Left lobe of liver (tissue), 2 donors: Measurements from ENCODE around the gene MYOD1. TPM values are rescaled to one million over a fixed set of nuclear protein-coding genes. Genes with fewer than 3 reads are reported as not detected.

Source experiments
- ATAC-seq: fragments of 200-7000 bp; cut with Tn5 transposase; one replicate; pipeline ENCODE4 v1.9.1; 2020; ENCODE audit warnings: mild to moderate bottlenecking, moderate library complexity
- DNase-seq: peaks from one replicate; pipeline ENCODE4 v3.0.0-alpha.2; 2020; ENCODE audit warnings: low spot score
- total RNA-seq: library from RNA; stranded (reverse); gene quantifications from one replicate; pipeline ENCODE4 v1.2.1, GENCODE V29; 2021
- donor health status: DM: no; HTN: no; CAD: no; lungs with moderate emphysema.
- donor health status: DM: no; HTN: yes; CAD: no.

MYOD1 gene
- total RNA-seq, 1 donor from 2014 or later: not detected

DNA sequence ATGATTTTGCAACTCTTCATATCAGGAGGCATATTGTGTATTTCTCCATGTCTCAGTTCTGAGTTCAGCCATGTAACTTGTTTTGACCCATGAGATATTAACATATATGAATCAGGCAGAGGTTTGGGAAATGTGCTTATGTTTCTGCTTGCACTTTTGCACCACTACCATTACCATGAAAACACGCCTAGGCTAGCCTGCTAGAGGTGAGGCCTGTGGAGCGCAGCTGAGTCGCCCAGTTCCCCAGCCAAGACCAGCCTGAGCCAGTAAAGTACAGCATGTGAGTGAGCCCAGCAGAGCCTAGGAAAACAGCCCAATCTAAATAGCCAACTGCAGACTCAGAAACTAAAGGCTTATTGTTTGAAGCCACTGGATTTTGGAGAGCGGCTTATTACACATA lies 18.4 kb upstream of the MYOD1 start:
- ATAC-seq (no peak), DNase-seq (no peak)

DNA sequence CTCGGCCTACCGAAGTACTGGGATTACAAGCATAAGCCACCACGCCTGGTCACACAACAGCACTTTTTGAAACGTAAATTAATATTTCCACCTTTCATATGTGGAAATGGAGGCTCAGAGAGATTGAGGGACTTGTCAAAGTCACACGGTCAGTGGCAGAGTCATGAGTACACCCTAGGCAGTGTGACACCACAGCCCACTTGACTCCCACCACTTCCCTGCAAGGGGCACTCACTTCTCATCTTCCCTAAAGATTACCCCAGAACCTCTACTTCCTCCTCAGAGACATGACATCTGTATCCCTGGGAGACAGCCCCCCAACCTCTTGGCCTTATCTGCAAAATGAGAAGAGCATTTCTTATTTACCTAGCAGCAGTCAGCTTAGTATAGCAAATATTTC lies 16.5 kb upstream of the MYOD1 start:
- ATAC-seq (no peak), DNase-seq (no peak)

DNA sequence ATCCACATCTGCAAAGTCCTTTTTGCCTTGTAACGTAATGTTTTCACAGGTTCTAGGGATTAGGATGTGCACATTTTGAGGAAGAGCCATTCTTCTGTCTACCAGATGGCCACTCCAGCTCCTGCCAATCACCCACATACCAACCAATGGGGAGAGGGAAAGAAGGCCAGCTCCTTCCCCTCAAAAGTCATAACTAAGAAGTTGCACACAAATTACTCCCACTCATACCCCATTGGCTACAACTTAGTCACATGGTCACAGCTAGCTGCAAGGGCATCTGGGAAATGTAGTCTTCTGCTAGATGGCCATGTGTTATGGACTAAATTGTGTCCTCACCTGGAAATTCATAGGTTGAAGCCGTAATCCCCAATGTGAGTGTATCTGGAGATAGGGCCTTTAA lies 15.4 kb upstream of the MYOD1 start:
- no peak for DNase-seq
- no peak for ATAC-seq

GRCh38 chr11:17707830-17708229 lies 11.5 kb upstream of the MYOD1 start:
- ATAC-seq: no peak
- no peak for DNase-seq

DNA sequence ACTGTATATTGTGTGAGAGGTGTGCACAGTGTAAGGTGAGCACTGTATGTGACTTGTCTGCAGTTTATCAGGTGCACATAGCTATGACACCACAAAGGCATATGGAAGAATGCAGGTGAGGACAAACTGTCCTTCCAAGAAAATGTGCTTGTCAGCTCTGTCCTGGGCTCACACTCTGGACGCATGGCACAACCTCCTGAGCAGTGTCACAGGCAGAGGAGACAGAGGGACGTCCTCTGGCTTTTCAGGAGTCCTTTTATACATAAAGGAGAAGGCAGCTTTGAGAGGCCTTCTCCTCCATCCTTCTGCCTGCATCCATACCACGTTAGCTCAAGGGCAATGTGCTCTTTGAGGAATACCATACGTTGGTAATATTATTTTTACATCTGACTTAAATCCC lies 7.5 kb upstream of the MYOD1 start:
- DNase-seq (no peak), ATAC-seq (no peak)

GRCh38 chr11:17713851-17714250 lies 5.5 kb upstream of the MYOD1 start:
- DNase-seq (no peak), ATAC-seq (no peak)

DNA sequence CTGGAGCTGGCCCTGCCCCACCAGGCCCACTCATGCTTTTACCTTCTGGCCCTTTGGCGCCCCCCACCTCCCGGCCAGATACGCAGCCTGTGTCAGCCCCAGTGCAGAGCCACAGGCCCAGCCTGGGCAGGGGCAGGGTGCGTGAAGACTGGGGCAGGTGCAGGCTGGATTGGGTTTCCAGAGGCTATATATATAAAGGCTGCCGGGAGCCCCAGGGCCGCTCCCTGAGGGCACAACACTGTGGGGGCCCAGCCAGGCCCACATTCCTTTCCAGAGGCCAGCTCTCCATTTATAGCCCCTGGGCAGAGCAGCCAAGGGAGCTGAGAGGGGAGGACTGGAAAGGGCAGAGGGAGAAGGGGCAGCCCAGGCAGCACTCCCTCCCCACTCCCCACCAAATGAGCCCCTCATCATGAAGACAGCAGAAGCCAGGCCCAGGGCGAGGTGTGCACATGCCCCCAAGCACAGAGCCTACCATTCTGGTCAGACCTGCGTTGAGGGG lies 5.0 kb upstream of the MYOD1 start:
- DNase-seq: no peak
- no peak for ATAC-seq

GRCh38 chr11:17714870-17715269 lies 4.5 kb upstream of the MYOD1 start:
- DNase-seq (no peak), ATAC-seq (no peak)

GRCh38 chr11:17716807-17717206 lies 2.6 kb upstream of the MYOD1 start:
- no peak for ATAC-seq
- DNase-seq: no peak

DNA sequence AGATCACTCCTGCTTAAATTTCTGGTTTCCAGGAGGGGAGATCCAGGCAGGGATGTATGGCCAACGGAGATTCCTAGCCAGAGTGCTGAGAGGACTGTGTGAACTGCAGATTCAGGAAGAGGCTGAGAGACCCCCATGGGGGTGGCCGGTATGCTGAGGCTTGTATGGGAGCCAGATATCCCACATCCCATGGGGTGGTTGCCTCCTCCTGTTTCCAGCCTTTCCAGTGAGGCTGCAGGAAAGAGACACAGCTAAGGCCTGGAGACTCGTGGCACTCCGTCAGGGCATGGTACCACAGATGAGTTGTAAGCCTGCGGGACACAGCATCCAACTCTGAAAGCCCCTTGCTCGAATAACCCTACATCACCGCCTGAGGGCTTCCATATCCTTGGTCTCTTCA lies 1.4 kb upstream of the MYOD1 start:
- ATAC-seq: no peak
- DNase-seq: no peak

GRCh38 chr11:17718510-17718962 lies 835 bp upstream of the MYOD1 start:
- no peak for ATAC-seq
- no peak for DNase-seq

DNA sequence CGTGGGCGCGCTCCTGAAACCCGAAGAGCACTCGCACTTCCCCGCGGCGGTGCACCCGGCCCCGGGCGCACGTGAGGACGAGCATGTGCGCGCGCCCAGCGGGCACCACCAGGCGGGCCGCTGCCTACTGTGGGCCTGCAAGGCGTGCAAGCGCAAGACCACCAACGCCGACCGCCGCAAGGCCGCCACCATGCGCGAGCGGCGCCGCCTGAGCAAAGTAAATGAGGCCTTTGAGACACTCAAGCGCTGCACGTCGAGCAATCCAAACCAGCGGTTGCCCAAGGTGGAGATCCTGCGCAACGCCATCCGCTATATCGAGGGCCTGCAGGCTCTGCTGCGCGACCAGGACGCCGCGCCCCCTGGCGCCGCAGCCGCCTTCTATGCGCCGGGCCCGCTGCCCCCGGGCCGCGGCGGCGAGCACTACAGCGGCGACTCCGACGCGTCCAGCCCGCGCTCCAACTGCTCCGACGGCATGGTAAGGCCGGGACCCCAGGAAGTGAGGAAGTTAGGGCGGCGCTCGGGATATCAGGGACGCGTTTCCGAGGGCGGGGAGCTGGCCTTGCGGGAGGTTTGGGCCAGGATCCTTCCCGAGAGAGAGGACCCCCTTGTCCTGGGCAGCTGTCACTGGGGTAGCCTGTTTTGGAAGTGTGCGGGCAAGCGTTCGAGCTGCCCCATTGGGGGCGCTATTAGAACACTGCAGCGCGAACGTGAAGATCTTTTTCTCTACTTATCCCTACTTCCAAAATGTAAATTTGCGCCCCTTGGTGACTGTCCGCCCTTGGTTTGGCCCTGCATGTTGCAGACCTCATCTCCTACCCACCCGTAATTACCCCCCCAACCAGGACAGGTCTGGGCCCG lies 796 bp downstream of the MYOD1 start:
- ATAC-seq (no peak), DNase-seq (no peak)

DNA sequence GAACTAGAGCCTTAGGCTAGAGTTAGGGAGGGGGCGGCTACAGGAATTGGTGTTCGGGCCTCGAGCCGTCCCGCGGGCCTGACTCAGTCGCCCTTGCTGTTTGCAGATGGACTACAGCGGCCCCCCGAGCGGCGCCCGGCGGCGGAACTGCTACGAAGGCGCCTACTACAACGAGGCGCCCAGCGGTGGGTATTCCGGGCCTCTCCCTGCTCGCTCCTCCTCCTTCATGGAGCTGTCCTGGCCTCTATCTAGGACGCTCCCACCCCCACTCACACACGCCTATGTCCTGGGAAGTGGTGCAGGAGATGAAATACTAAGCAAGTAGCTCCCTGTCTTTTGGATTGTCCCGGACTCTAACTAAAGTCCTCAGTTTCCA lies 1.4 kb downstream of the MYOD1 start:
- ATAC-seq (no peak), DNase-seq (no peak)

DNA sequence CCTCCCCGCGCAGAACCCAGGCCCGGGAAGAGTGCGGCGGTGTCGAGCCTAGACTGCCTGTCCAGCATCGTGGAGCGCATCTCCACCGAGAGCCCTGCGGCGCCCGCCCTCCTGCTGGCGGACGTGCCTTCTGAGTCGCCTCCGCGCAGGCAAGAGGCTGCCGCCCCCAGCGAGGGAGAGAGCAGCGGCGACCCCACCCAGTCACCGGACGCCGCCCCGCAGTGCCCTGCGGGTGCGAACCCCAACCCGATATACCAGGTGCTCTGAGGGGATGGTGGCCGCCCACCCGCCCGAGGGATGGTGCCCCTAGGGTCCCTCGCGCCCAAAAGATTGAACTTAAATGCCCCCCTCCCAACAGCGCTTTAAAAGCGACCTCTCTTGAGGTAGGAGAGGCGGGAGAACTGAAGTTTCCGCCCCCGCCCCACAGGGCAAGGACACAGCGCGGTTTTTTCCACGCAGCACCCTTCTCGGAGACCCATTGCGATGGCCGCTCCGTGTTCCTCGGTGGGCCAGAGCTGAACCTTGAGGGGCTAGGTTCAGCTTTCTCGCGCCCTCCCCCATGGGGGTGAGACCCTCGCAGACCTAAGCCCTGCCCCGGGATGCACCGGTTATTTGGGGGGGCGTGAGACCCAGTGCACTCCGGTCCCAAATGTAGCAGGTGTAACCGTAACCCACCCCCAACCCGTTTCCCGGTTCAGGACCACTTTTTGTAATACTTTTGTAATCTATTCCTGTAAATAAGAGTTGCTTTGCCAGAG lies 2.0 kb downstream of the MYOD1 start:
- no peak for DNase-seq
- ATAC-seq: no peak

- no peak for DNase-seq
- ATAC-seq: peak; percentile 64
These were observed 2.8 kb downstream of the MYOD1 start for GRCh38 chr11:17722000-17722643.

DNA sequence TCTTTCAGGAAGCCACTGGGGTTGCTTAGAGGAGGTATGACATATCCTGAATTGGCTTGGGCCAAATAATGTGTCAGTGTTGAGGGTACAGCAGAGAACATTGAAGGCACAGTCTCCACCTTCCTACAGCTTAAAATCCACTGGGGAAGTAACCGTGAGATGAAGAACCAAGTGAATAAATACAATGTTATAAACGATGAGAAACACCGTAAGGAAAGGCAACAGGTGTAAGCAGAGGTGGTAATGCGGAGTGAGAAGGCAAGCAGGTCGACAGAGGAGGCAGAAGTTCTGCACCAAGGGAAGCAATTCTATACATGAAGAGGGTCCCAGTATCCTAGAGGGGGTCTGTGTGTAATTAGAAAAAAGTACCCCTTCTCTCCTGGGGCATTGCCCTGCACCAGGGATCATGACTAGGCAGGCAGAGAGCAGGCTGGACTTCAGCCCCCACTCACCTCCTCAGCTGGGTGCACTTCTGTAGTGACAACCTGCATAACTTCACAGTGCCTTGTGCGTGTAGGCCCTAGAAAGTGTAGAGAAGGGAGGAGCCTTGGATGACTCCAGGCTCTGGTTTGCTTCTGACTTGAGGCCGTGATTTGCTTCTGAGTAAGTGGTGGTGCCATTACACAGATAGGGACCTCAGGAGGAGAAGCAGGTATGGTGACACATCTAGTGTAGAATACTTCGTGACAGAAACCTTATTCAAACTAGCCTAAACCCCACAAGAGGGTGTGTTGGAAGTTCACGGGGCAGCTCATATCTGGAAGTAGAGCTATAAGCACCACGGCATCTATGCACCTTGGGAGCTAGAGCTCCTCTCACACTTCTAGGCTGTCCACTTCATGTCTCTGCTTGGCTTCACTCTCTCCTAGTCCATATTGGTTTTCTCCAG lies 4.9 kb downstream of the MYOD1 start:
- no peak for DNase-seq
- ATAC-seq: no peak

GRCh38 chr11:17725174-17725573 lies 5.8 kb downstream of the MYOD1 start:
- DNase-seq: no peak
- no peak for ATAC-seq

- DNase-seq: no peak
- ATAC-seq: no peak
These were observed 10.8 kb downstream of the MYOD1 start for GRCh38 chr11:17730137-17730536.

DNA sequence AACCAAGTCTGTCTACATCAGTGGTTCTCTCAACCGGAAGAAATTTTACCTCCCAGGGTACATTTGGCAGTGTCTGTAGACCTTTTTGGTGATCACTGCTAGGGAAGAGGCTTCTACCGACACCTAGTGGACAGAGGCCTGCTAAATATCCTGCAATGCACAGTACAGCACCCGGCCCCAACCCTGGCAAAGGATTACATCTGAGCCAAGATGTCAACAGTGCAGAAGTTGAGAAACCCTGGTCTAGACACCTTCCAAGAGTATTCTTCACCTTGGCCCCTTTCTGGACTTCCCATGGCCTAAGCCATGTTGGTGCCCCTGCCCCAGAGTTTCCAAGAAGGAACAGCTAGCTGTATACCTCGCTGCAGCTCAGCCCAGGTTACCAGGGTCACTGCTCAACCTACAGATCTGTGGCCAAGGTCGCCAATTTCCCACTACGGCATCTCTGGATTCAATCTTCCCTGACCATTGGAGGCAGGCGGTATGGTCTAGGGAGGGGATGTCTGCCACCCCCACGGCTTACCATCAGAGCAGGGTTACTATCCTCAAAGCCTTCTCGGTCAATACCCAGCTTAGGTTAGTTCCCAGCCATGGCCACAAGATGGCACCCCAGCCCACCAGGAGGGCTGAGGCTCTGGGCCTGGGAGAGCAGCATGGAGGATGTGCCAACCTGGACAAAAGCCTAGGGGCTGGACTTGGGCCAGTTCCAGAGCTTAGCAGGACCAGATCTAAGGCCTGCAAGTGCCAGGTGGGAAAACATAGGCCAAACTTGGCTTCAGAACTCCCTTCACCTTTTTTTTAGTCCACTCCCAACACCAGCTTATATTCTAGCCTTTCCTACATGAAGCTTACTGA lies 11.5 kb downstream of the MYOD1 start:
- ATAC-seq: peak; percentile 95
- DNase-seq: peak; percentile 97

DNA sequence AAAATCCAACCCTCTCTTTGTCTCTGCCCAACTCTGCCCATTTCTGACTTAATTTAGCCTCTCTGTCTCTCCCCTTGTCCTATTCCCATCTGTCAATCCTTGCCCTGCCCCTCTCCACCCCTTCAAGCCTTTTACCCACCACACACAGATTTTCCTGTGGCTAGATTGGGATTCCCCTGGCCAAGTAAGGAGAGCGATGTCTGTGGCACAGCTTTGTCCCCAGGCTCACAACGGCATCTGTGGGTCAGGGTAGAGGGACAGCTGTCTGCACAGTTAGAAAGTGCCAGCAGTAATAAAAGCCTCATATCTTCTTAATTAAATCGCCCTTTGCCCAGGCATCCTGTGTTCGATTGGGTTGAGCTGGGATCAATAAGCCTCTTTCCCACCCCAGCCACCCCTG lies 13.9 kb downstream of the MYOD1 start:
- DNase-seq (no peak), ATAC-seq (no peak)
